ENCODE measurements around the gene MZB1. TPM values are rescaled to one million over a fixed set of nuclear protein-coding genes. Genes with fewer than 3 reads are reported as not detected.

Gene MZB1
- polyA plus RNA-seq, 1 of the 3 experiments (the other 2 are of a cell fraction): not detected

- TF ChIP-seq, protein P1, sequence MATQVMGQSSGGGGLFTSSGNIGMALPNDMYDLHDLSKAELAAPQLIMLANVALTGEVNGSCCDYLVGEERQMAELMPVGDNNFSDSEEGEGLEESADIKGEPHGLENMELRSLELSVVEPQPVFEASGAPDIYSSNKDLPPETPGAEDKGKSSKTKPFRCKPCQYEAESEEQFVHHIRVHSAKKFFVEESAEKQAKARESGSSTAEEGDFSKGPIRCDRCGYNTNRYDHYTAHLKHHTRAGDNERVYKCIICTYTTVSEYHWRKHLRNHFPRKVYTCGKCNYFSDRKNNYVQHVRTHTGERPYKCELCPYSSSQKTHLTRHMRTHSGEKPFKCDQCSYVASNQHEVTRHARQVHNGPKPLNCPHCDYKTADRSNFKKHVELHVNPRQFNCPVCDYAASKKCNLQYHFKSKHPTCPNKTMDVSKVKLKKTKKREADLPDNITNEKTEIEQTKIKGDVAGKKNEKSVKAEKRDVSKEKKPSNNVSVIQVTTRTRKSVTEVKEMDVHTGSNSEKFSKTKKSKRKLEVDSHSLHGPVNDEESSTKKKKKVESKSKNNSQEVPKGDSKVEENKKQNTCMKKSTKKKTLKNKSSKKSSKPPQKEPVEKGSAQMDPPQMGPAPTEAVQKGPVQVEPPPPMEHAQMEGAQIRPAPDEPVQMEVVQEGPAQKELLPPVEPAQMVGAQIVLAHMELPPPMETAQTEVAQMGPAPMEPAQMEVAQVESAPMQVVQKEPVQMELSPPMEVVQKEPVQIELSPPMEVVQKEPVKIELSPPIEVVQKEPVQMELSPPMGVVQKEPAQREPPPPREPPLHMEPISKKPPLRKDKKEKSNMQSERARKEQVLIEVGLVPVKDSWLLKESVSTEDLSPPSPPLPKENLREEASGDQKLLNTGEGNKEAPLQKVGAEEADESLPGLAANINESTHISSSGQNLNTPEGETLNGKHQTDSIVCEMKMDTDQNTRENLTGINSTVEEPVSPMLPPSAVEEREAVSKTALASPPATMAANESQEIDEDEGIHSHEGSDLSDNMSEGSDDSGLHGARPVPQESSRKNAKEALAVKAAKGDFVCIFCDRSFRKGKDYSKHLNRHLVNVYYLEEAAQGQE (IDR thresholded peaks at IDR 0.05; ENCODE audit: low read depth, low read length): no peak
- TF ChIP-seq MAX (IDR thresholded peaks at IDR 0.05; ENCODE audit: low read depth): no peak
- no peak for TF ChIP-seq TAF1 (IDR thresholded peaks at IDR 0.05; ENCODE audit: borderline replicate concordance, low read depth, low read length)
- TF ChIP-seq FOXJ3 (CRISPR knock-in tag; IDR thresholded peaks at IDR 0.05): no peak
- no peak for TF ChIP-seq RAD21 (IDR thresholded peaks at IDR 0.05; ENCODE audit: low read length)
- TF ChIP-seq GATA2 (CRISPR knock-in tag; IDR thresholded peaks at IDR 0.05): no peak
Observed at GRCh38 chr5:139385061-139386049, 4.4 kb downstream of the MZB1 start (continued).

GRCh38 chr5:139384591-139385051 lies 5.1 kb downstream of the MZB1 start:
- no peaks in the 10 kb centered on the region for H3K27me3 ChIP-seq (ENCODE audit: insufficient read depth)
- H3K9me2 ChIP-seq: no peaks in the 10 kb centered on the region
- no peak overlapping the region for H2AFZ ChIP-seq (ENCODE audit: low read depth)
- H4K20me1 ChIP-seq (ENCODE audit: insufficient read depth): no peaks in the 10 kb centered on the region
- H3K9ac ChIP-seq: no peak overlapping the region
- no peak overlapping the region for H3K4me2 ChIP-seq
- H3K27ac ChIP-seq (ENCODE audit: low read depth in 2 of 2, low read length in 1 of 2): no peak overlapping the region
- ChIA-PET POLR2A (no interaction called here), CTCF (interaction anchor here (1.2 kb wide), 1 partner anchor 129 kb away, joined by 3 read pairs; no protein-coding TSS in a partner anchor)
- WGBS (ENCODE audit: low lambda C conversion rate): 90% methylated on average over 5 of the region's 9 CpGs
- H3F3A ChIP-seq (replicated peaks; ENCODE audit: insufficient read depth): no peaks in the 10 kb centered on the region
- H3K79me2 ChIP-seq (ENCODE audit: insufficient read depth): no peaks in the 10 kb centered on the region
- no peak overlapping the region for H3K4me3 ChIP-seq (ENCODE audit: low read depth in 2 of 2, low read length in 1 of 2)
- H3K4me1 ChIP-seq (ENCODE audit: control insufficient read depth in 1 of 2, insufficient read depth in 2 of 2, low read depth in 1 of 2, low read length in 1 of 2): peaks cover 0 to 23% of the 10 kb centered on the region in 2 experiments; a peak in 1 of 4 replicates
- no peaks in the 10 kb centered on the region for H3K9me3 ChIP-seq
- no peaks in the 10 kb centered on the region for H3K36me3 ChIP-seq (replicated peaks in 1 of 2; ENCODE audit: control insufficient read depth in 1 of 2, insufficient read depth in 2 of 2, low read length in 1 of 2)
- no peak for DNase-seq
- no peak for TF ChIP-seq TAF1 (IDR thresholded peaks at IDR 0.05; ENCODE audit: borderline replicate concordance, low read depth, low read length)
- TF ChIP-seq TCF12 (IDR thresholded peaks at IDR 0.05): no peak
- no peak for TF ChIP-seq RXRA (IDR thresholded peaks at IDR 0.05; ENCODE audit: borderline replicate concordance, low read depth)
- no peak for TF ChIP-seq FOXJ3 (CRISPR knock-in tag; IDR thresholded peaks at IDR 0.05)
- no peak for TF ChIP-seq YY1 (IDR thresholded peaks at IDR 0.05; ENCODE audit: low read depth)
- no peak for TF ChIP-seq SIN3A (IDR thresholded peaks at IDR 0.05; ENCODE audit: borderline replicate concordance, low read depth, low read length)
- no peak for TF ChIP-seq EP300 (IDR thresholded peaks at IDR 0.05; ENCODE audit: borderline replicate concordance in 1 of 2, low read depth in 1 of 2, low read length in 1 of 2)
- TF ChIP-seq POLR2AphosphoS5 (IDR thresholded peaks at IDR 0.05; ENCODE audit: low read depth, low read length): no peak

Measured in SK-N-SH (cell line).